ENCODE measurements around the gene TEX22.

Gene TEX22

DNA sequence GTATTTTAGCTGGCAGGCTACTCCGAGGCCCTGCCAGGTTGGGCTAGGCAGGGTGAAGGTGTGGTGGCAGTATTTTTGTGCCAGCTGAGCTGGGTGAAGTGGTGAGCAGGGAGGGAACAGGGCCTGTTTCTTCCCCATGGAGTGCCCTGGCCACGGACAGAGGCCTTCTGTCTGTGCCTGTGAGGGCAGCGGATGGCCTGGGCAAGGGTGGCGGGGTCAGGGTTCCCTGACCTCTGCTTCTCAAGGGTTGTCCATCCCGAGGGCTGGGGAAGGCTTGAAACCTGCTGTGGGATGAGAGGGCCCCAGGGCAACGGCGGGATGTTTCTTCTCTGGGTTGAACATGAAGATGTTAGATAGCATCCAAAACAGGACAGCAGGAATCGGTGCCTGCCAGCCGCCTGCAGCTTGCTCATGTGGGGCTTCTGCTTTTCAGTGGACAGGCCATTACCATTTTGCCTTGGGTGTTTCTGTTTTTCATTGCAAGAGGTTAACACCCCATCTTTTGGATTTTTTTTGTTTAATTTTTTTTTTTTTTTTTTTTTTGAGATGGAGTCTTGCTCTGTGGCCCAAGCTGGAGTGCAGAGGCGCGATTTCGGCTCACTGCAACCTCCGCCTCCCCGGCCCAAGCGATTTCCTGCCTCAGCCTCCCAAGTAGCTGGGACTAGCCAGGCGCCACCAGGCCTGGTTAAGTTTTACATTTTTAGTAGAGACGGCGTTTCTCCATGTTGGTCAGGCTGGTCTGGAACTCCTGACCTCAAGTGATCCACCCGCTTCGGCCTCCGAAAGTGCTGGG, 24.6 kb downstream of the TEX22 start:
- no peak for DNase-seq

DNA sequence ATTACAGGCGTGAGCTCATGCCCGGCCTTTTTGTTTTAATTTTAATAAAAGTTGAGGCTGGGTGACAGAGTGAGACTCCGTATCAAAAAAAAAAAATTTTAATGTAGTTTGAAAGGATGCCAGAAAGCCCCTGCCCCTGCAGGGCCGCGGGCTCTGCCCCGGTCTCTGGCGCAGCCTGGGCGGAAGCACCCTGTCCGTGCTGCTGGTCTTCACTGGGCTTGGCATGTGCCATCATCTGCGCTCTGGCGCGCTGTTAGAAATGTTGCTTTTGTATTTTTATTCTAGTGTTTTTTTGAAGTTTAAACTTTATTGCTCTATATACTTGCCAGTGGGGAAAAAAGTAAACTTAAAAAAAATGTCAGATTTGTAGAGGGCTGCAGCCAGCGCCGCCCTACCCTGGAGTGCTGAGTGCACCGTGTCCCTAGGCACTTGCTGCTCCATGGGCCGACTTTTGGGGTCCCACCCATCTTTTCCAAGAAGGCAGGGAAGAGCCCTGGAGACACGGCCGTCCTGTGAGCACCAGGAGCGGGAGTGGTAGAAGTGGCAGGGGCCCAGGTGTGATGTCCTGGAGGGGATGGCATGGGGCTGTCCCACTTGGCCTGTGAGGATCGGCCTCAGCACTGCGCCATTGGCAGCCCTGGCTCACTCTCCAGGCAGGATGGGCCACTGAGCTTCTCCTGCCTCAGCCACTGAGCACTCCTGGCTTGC, 25.3 kb downstream of the TEX22 start:
- no peak for DNase-seq

DNA sequence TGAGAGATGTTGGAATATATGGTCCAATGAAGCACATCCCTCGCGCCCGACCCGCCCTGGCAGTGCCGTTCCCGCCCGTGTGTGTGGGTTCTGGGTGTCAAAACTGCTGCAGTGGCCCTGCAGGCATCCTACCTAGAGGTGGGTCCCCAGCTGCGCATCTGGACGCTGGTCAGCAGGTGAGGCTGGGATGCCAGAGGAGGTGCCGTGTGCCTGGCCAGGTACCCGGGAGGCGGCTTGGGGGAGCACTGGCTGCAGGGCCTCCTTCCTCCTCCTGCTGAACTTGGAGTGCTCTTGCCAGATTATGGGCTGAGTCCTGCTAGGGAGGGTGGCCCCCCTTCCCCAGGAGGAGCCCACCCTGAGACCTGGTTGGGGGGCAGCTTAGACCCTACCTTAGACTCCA, 26.5 kb downstream of the TEX22 start:
- DNase-seq, result no peak

DNA sequence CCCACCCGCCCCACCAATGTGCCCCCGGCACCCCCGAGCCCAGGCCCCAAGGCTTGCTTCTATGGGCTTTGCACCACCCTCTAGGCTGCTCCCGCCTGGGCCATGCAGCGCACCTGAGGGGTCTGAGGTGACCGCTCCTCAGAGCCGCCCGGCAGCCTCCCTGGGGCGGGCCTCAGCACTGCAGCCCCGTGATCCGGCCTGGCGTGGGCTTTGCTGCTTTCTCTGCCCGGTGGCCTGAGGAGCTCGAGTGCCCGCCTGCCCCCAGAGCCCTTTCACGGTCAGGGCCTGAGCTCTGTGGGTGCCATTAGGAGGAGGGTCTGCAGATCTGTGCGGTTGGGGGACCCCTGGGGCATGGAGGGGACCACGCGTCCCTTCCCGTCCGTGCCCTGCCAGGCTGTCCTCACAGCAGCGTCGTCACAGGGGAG, 27.5 kb downstream of the TEX22 start:
- DNase-seq, result no peak

DNA sequence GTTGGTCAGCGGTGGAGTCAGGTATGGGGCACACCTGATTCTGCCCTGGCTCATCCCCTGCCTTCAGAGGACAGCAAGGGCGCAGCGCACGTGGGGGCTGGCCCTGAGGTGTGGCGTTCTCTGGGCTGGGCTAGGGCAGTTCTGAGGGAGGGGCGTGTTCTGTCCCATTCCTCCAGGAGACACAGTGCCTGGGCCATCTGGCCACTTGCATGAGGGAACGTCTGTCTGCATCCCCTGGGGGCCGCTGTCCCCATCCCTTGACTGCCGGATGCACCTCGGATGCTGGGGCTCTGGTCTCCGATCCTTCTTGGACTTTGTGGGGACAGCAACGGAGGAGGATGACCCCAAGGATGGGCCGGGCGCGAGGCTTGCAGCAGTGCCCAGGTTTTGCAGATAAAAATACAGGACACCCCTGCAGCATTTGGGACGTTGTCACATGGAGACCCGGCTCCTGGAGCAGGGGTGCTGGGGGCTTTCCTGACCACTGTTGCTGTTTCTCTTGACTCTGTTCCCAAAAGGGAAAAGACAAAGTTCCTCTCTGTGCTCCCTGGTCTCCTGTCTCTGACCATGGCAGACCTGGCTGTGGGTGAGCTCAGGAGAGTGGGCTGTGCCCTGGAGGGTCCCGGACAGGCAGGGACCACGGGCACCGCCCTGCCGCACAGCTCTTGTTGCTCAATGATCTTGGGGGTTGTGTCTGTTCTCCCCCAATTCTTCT, 28.2 kb downstream of the TEX22 start:
- DNase-seq, result no peak

DNA sequence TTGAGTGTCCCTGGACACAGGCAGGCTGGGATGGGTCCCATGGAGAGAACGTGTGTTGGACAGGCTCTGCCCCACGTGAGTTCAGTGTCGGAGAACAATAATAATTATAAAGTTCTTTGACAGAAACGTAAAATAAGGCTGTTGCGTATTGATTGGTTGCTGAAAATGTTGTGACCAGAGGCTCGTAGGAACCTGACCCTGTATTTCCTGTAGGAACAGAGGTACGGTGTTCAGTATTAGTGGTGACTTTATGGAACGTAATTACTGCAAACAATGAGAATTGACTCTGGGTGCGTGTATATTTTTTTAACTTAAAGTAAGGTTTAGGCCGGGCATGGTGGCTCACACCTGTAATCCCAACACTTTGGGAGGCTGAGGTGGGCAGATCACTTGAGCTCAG, 29.1 kb downstream of the TEX22 start:
- DNase-seq, result no peak

DNA sequence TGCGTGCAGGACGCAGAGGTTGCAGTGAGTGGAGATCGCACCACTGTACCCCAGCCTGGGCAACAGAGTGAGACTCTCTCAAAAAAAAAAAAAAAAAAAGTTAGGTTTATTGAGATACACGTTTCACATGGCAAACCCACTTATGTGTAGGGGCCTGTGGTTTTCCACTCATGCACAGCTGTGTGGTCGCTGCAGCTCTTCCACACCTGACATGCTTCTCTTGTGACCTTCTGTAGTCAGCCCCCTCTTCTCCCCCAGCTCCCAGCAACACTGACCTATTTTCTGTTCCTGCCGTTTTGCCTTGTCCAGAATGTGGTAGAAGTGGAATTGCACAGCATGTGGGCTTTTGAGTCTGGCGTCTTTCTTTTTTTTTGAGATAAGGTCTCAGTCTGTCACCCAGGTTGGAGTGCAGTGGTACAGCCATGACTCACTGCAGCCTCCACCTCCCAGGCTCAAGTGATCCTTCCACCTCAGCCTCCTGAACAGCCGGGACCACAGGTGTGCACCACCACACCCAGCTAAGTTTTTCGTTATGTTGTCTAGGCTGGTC, 29.7 kb downstream of the TEX22 start:
- no peak for DNase-seq

DNA sequence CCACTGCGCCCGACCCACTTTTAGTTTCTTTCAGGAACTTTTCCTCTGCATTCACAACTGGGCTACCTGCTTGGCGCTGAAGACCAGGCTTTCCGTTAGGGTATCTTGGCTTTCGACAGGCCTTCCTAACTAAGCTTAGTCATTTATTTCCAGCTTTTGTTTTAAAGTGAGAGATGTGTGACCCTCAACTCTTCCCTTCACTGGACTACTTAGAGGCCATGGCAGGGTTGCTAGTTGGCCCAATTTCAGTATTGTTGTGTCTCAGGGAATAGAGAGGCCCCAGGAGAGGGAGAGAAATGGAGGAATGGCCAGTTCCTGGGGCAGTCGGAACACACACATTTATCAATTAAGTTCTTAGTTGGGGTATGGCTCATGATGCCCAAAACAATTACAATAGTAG, 31.7 kb downstream of the TEX22 start:
- DNase-seq, result no peak

DNA sequence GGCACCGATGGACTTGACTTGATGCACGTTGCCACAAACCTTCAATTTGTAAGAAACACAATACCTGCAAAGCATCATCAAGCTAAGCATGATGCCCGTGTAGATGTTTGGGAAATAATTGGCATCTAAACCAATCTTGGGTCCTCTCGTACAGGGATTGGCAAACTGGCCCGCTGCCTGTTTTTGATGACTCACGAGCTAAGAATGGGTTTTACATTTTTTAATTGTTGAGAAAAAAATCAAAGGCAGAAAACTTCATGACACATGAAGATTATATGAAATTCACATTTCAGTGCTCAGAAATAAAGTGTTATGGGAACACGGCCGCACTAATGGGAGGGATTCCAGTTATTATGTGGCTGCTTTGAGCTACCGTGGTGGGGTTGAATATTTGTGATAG, 32.2 kb downstream of the TEX22 start:
- no peak for DNase-seq

DNA sequence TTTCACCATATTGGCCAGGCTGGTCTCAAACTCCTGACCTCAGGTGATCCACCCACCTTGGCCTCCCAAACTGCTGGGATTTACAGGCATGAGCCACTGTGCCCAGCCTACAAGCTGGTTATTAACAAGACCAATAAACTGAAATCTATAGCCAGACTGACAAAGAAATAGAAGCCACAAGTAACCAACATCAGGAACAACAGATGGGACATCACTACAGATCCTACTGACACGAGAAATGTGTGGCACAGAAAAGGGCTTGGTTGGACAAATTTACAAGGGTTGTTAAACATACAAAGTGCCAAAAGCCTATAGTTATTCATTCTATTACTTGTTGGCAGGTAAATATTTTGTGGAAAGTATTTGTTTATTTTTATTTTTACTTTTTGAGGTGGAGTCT, 32.9 kb downstream of the TEX22 start:
- no peak for DNase-seq

DNA sequence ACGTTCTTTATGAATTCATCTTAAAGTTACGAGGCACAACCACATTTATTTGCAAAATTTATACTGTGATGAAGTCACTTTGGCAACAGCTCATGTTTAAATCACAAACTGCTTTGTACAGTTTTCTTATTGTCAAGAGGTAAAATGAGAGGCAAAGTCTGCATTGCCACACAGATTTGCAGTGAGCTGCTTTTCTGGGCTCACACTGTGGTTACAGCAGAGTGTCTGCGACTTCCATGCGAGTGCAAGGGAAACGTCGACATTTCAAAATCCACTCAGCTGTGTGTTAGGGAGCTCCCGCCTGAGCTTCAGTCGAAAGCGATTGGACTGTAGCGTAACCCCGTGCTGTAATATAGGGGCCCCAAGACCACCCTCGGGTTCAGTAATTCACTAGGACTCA, 34.3 kb downstream of the TEX22 start:
- no peak for DNase-seq

DNA sequence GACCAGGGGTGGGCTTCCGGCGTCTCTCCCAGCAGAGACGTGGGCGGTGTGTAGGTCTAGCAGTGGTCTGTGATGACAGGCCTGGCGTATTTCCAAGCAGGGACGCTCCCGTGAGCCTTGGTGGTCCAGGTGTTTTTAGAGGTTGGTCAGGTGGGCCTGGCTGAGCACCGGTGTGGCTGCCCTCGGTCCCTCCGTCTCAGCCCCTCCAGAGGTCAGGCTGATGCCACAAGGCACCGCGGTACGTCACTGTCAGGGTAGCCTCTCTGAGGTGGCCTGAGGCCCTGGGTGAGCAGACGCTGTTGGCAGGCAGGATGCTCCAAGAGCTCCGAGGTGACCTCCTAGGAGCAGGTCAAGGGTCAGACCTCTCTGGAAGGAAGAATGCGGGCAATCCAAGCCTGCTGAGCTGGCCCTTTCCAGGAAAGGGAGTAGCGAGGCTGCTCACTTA, 34.8 kb downstream of the TEX22 start:
- DNase-seq, result no peak

DNA sequence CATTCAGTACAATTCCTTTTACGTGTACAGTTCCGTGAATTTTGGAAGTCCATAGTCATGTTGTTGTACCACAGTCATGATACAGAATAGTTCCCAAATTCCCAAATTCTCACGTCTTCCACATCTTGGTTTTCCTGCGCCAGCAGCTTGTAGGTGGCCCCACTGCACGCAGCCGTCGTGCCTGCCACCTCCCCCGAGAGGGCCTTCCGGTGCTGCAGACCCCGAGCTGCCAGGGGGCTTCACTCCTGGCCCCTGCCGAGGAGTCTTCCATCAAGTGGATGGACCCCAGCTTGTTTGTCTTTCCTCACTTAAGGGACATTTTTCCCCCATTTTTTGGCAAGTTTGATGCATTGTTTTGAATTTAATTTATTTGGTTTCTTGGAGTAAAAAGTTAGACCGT, 38.1 kb downstream of the TEX22 start:
- DNase-seq, result no peak

DNA sequence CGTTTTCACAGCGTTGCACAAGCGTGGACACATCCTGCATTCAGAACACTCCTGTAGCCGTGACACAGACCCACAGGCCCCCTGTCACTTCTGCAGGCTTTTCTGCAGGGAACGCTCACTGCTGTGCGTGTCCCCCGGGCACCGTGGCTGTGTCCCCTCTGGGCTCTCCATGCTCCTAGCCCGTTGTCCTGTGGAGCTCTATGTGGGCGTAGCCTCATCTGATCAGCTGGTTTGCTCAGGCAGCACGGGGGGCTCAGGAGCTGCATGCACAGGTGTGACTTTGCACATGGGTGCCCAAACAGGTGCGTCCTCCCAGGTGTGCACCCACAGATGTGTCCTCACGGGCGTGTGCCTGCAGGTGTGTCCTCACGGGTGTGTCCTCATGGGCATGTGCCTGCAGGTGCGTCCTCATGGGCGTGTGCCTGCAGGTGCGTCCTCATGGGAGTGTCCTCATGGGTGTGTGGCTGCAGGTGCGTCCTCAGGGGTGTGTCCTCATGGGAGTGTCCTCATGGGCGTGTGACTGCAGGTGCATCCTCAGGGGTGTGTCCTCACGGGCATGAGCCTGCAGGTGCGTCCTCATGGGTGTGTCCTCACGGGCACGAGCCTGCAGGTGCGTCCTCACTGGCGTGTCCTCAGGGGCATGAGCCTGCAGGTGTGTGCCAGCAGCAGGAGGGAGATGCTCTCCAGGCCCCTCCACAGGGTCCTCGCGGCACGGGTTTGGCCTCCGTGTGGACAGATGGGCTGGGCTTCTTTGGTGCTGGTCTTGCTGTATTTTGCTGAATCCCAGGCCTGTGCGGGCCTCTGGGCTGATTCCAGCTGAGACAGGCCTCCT, 38.8 kb downstream of the TEX22 start:
- DNase-seq, result no peak

DNA sequence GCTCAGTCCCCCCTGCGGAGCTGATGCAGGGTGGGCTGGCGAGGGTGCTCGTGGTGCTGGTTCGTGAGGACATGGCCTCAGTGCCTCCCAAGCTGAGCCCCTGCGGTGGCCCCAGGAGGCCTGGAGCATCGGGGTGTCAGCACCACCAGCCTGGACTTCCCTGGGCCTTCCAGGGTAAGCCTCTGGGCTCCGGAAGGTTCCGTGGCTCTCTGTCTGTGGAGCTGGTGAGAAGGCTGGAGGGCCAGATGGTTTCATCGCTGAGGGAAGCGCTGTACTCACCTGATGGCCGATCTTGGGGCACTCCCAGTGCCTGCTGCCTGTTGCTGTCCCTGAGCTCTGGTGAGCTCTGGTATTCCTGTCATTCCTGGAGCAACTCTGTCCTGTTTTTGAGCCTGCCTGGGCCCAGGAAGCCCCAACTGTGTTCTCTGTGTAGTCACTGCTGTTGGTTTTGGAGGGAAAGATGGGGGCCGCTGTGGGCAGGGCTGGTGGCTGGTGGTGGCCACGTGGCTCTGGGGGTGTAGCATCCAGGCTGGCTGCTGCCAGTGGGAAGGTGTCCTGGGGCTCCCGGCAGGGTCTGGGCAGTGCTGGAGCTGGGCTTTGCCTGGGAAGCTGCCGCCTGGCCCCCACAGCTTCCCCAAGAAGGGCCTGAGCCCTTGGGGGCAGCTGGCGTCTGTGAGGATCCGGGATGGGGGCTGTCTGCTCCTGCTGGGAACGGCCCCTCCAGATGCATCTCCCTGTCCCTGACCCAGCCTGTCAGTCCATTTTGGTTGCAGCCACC, 39.6 kb downstream of the TEX22 start:
- no peak for DNase-seq

DNA sequence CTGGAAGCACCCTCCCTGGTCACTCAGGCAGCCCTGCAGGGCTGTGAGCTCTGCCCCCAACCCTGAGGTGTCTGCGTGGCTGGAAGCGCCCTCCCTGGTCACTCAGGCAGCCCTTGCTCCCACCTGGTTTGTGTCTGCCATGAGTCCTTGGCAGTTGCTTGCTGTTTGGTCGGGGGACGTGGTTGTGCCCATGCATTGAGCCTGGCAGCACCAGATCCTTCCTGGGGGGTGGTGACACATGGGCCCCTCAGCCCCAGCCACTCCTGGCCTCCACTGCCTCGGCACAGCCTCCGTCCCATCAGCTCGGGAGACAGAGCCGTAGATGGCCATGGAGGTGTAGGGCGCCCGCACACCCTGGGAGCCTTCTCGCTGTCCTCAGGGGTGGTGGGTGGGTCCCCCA, 40.8 kb downstream of the TEX22 start:
- no peak for DNase-seq

DNA sequence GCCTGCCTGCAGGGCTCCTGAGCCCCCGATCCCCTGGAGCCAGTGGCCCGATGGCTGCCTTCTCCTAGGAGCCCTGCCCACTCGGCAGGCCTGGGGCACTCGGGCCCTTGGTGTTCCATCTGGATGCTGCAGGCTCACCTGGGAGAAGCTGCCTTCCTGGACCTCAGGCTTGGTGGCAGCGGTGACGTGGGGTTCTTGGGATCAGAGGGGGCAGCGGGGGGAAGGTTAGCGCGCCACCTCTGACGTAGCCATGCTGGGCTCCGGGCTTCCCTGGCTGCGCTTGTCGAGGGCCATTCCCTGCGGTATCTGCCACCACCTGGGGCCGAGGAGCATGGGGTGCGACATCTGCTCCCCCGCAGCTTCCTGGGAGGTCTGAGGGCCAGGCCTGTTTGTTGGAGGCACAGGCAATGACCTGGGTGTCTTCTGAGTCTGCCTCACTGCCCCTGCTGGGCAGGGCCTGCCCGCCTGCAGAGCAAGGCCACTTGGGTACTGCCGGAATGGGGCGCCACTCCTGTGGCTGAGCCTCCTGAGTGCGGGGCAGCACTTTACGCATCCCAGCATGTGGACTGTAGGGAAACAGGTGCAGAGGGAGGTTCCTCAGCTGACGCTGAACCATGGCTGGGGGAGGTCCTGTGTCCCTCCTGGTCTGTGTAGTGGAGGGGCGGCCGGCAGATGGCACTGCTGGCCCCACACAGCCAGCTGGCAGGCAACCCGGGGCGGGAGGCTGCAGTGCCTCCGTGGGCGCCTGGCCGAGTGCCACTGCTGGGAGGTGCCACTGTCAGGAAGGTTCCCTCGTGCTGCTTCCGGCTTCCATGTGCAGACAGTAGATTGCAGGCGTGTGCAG, 41.6 kb downstream of the TEX22 start:
- peak; percentile 99 for DNase-seq

DNA sequence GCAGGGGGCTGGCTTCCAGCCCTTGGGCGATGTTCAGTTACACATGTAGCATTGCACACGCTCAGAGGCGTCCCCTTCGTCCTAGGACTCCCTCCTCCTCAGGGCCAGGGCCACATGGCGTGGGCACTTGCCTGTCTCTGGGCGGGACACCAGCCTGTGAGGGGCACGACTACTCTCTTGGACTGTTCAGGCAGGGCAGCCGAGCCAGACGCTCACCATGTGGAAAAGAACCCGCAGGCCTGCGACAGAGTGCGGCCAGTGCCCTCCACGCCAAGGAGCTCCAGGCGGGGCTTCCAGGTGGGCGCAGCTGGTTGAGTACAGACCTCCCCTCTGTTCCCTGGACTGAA, 42.2 kb downstream of the TEX22 start:
- DNase-seq, result no peak

DNA sequence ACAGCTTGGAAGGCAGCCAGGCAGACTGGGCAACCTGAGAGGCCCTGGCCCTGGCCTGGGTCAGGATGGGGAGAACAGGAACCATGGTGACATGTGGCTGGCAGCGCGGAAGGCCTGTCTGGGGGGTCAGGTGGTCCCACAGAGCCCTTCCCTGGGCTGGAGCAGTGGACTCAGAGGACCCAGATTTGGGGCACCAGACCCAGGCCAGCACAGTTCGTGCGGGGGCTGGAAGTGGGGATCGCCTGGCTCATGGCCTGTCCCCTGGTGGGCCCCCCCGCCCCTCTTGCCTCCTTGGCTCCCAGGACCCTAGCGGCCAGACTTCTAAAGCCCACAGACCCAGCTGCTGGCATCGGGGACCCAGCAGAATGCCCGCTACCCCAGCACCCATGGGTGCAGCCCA, 42.7 kb downstream of the TEX22 start:
- no peak for DNase-seq

DNA sequence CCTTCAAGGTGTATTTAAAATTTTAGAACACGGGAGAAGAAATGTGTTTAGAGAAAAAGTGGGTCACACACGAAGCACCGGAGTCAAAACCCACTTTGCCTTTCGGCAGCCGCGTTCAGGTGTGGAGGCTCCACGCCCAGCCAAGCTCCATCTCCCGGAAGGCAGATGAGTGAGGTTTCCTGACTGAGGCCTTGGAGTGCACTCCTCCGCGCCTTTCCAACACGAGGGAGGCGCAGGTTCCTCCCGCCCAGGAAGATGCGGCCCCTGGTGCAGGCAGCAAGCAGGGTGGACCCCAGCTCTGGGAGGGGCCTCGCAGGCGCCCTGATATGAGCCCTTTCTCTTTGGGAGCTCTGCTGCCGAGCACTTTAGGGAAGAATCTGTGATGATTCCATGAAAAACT, 43.8 kb downstream of the TEX22 start:
- DNase-seq, result no peak

DNA sequence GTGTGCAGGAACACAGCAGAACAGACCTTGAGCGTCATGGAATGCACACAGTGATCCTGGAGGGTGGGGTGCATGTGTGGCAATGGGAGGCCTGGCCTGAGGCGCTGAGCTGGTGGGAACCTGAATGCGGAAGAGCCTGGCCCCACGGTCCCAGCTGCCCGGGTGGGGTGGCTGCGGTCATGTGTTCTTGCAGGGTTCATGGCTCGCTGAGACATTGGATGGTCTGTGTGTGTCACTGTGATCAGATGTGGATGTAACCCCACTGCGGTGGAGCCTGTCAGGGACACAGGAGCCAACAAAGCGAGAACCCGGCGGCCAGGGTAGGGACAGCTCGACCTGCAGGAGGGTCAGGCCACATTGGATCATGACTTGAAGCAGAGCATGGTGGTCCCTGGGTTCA, 44.5 kb downstream of the TEX22 start:
- DNase-seq, result no peak
